CMK (cell line): Measurements from ENCODE around the gene ZNF555.
A peak's percentile ranks its signal among the peaks of the same experiment; 100 is the strongest.
"Not testable (repeated sequence)": the region's sequence is repeated elsewhere in the genome, so short reads cannot be mapped to it uniquely, and the experiment has no call there.

Experiments
- DNase-seq: peaks from one replicate; pipeline ENCODE4 v3.0.0-alpha.2; 2010; ENCODE audit warnings: low read depth

Gene ZNF555

GRCh38 chr19:2867025-2867991, 26.0 kb downstream of the ZNF555 start, which contains the start of gene ZNF556:
Gene ZNF556 (plus strand): TSS chr19:2867335. CDS start chr19:2867422, 87 bp downstream.
- no peak for DNase-seq

DNA sequence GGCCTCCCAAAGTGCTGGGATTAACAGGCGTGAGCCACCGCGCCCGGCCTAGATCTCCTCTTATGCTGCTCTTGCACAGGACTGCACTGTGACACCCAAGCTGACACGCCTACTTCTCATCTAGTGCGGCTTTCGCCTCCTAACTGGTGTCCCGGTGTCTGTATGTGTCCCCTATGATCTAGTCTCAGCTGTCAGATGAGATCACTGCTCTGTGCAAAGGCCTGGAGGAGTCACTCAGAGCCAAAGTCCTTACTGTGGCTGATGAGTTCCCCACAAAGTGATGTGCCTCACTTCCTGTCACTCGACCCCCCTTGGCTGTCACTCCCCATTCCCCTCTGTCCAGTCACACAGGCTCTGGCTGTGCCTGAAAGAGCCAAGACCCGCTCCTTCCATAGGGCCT, 28.3 kb downstream of the ZNF555 start:
- DNase-seq, result no peak

DNA sequence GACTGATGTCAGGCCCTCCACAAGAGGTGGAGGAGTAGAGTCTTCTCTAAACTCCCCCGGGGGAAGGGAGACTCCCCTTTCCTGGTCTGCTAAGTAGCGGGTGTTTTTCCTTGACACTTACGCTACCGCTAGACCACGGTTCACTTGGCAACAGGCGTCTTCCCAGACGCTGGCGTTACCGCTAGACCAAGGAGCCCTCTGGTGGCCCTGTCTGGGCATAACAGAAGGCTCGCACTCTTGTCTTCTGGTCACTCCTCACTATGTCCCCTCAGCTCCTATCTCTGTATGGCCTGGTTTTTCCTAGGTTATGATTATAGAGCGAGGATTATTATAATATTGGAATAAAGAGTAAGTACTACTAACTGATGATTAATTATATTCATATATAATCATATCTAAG, 30.9 kb downstream of the ZNF555 start:
- not testable (repeated sequence) for DNase-seq

- DNase-seq, result no peak
Measured at GRCh38 chr19:2877398-2878331, 36.4 kb downstream of the ZNF555 start.

DNA sequence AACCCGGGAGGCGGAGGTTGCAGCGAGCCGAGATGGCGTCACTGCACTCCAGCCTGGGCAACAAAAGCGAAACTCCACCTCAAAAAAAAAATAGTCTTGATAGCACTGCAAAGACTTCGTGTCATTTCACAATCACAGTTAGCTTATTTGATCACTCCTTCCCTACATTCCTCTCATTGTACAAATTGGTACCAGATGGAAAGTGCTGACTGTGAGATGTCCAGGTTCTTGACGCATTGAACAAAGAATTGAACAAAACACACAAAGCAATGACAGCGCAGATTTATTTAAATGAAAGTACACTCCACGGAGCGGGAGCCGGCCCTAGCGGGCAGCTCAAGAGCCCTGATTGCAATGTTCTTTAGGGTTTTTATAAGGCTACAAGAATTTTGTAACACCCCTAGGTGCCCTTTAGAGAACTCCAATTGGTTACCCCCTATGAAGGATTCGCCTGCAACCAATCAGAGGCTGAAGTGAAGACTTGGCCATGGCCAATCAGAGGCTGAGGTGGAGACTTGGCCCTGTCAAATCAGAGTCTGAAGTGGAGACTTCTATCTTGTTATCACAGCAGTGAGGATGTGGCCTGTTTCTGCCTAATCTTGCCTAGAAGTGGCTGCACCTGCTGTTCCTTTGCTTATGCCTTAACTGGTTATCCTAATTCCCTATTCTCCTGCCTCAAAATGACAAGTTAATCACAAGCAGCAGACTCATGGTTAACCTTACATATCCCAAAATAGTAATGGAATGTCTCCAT, 42.6 kb downstream of the ZNF555 start:
- no peak for DNase-seq

DNA sequence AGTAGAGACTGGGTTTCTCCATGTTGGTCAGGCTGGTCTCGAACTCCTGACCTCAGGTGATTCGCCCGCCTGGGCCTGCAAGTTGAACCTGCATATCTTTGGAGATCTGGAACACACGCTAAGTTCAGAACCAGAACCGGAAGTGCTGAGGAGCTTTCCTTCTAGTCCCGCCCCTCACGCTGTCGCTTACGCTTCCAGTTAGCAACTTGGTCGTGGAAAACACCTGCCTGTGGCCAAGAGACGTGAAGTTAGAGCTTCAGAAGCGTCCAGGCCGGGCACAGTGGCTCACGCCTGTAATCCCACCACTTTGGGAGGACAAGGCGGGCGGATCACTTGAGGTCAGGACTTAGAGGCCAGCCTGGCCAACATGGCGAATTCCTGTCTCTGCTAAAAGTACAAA, 44.5 kb downstream of the ZNF555 start:
- DNase-seq, result no peak

DNA sequence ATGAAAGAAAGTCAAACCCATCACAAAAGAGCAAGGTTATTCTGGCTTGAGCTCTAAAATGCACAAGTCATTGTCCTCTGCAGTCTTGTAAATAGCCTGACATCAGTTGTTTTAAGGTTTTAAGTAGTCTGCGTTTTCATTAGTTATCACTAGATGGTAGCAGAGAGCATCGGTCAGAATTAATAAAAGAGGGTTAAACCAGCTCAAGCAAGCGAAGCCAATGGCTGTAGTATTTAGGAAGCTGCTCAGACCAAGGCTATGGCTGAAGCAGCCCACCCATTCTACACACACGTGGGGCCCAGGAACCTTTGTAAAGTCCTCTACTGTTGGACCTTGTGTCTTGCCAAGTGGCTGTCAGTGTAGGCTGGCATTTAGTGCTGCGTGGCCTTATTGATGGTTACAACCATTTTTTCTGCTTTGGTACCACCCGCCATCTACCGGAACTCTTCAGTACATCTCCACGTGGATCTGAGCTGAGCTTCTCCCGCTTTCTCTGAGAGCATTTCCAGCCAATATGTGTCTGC, 46.2 kb downstream of the ZNF555 start:
- no peak for DNase-seq

- DNase-seq, result no peak
Measured at GRCh38 chr19:2888731-2889224, 47.5 kb downstream of the ZNF555 start.

GRCh38 chr19:2890531-2890930, 49.3 kb downstream of the ZNF555 start:
- DNase-seq, result not testable (repeated sequence)

DNA sequence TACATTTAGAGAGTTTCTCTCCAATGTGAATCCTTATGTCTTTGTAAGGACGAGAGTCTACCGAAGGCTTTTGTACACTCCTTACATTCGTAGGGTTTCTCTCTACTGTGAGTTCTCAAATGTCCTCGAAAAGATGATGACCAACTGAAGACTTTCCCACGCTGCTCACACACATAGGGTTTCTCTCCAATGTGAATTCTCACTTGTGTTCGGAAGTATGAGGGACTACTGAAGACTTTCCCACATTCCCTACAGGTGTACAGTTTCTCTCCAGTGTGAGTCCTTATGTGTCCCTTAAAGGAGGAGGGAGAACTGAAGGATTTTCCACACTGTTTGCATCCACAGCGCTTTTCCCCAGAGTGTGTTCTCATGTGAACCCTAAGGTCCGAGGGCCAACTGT, 55.4 kb downstream of the ZNF555 start:
- no peak for DNase-seq

DNA sequence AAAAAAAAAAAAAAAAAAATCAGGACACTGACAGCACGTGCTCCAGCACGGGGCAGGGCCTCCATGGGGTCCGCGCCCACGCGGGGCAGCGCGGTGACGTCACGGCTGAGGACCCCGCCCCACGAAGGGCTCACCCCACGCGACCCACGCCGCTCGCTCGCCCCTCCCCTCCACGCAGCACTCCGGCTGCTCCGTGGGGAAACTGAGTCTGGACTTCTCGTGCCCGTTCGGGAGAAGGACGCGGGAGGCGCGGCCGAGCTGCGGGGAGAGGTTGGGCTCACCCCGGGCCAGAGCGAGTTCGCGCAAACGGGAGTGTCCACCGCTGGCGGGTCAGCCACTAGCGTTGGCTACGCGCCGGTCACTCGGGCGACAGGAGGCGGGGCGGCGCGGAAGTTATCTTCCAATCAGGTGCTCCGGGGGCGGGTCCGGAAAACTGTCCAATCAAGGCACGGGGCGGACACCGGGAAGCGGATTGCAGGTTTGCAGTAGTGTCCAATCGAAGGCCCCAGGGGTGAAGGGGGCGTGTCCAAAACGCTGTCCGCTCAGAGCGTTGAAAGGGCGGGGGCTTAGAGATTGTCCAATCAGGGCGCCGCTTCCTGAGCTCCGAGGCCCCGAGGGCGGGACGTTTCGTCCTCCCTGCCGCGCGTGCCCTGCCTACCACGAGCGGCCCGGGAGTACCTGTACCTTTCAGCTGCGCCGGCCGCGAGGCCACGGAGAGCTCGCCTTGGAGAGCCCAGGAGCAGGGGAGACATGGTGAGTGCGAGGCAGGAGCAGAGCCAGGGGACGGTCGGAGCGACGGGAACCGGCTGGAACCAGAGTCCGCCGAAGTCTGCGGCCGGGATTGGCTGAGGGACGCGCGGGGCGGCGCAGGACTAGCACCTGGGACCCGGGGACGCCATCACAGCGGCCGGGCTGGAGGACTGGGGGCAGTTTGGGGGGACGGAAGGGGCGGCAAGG, 59.3 kb downstream of the ZNF555 start, which contains the start of gene ZNF57:
TSS of gene ZNF57 (plus strand) at position 633 of the 957 bp plus-strand sequence. CDS start at position 751, 118 bp downstream.
- DNase-seq, result peak; percentile 98

DNA sequence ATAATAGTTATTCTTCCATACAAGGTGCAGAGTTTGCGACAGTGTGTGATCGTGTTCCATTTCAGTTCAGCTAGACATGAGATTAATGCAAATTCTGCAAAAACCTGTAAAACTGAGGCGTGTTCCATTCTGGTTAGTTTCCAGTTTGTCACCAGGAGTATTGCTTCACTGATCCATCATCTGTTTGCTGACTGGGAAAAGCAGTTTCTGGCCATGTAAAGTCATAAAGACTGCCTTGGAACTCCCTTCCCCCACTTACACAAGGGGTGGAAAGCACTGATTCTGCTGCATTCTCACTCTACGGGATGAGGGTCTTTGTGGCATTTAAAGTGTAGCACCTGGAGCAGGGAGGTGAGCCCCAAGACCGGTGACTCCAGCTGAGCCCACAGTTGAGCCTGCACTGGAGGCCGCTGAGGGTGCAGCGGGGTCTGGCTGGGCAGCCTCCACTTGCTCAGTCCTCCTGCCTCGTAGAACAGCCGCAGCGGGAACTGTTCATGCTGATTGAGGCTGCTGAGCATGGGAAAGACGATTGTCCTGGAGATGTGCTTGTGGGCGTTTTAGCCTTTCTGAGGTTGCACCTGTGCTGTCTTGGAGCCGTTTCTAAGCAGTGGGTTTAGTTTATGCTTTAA, 61.4 kb downstream of the ZNF555 start:
- DNase-seq, result no peak

DNA sequence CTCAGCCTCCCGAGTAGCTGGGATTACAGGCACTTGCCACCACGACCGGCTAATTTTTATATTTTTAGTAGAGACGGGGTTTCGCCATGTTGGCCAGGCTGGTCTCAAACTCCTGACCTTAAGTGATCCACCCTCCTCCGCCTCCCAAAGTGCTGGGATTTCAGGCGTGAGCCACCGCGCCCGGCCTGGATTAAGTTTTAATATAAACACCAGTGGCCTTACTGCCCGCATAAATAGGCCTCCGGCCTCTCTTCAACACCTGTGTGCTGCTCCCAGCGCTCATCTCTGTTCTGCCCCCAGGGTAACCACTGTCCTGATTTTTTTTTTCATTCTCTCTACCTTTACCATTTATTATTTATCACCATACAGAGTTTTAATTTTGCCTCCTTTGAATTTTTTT, 62.1 kb downstream of the ZNF555 start:
- DNase-seq, result not testable (repeated sequence)

GRCh38 chr19:2905918-2906519, 64.7 kb downstream of the ZNF555 start:
- DNase-seq, result no peak

GRCh38 chr19:2906631-2907195, 65.4 kb downstream of the ZNF555 start:
- DNase-seq, result no peak
